Mucosa of rectum (tissue), 2 donors: ENCODE data around the gene GSE1.

Experiments
- H3K27ac ChIP-seq, 2 donors: one replicate each; pipeline ENCODE4 v1.7.0; 2013; ENCODE audit warnings: inconsistent platforms in 2 of 2, low read depth in 2 of 2, low read length in 2 of 2
- H3K27me3 ChIP-seq, 2 donors: one replicate each; pipeline ENCODE4 v1.7.0; 2013; ENCODE audit warnings: low read length in 2 of 2; ENCODE audit not compliant: control insufficient read depth in 2 of 2, insufficient read depth in 2 of 2
- H3K36me3 ChIP-seq, 2 donors: one replicate each; pipeline ENCODE4 v1.7.0; 2013; ENCODE audit warnings: low read length in 2 of 2; ENCODE audit not compliant: control insufficient read depth in 2 of 2, insufficient read depth in 2 of 2
- H3K4me1 ChIP-seq, 2 donors: one replicate each; pipeline ENCODE4 v1.7.0; 2013; ENCODE audit warnings: low read length in 2 of 2, mild to moderate bottlenecking in 1 of 2; ENCODE audit not compliant: control insufficient read depth in 2 of 2, insufficient read depth in 2 of 2
- H3K4me3 ChIP-seq, 2 donors: one replicate each; pipeline ENCODE4 v1.7.0; 2013; ENCODE audit warnings: low read length in 2 of 2
- H3K9ac ChIP-seq, 2 donors: one replicate each; pipeline ENCODE4 v1.7.0; 2013; ENCODE audit warnings: low read length in 2 of 2, low read depth in 1 of 2, mild to moderate bottlenecking in 1 of 2
- H3K9me3 ChIP-seq, 2 donors: one replicate each; pipeline ENCODE4 v1.7.0; 2013; ENCODE audit warnings: low read length in 2 of 2; ENCODE audit not compliant: control insufficient read depth in 2 of 2
- donor health status: healthy.
- donor health status: Normal muscosa, but diverticular disease.

Gene GSE1

DNA sequence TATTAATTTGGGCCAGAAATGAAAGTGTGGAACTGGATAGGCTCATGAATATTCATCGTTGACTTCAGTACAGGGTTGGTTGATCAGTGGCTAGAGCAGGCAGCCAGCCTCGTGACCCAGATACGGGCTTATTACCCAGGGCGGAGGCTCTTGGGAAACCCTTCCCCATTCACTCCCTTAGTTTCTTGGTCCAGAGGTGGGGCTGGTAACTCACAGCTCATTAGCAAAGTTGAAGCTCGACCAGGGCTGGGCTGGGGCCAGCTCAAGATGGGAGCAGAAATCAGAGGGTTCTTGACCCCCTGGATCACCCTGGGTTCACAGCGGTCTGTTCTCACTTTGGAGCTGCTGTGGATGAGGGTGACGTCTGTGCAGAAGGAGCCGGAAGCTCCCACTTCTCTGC is 44.6 kb upstream of the GSE1 start:
- Histone ChIP-seq H3K9me3 (peaks cover 0 to 2% of the 10 kb centered on the region in 2 donors), H3K9ac (peak overlapping the region in 1 of 2 donors; percentile 61), H3K27me3 (no peaks in the 10 kb centered on the region), H3K27ac (peak overlapping the region; percentile 90 to 94), H3K4me3 (peak overlapping the region in 1 of 2 donors; percentile 22), H3K36me3 (no peaks in the 10 kb centered on the region), H3K4me1 (peaks cover 74 to 76% of the 10 kb centered on the region in 2 donors)

DNA sequence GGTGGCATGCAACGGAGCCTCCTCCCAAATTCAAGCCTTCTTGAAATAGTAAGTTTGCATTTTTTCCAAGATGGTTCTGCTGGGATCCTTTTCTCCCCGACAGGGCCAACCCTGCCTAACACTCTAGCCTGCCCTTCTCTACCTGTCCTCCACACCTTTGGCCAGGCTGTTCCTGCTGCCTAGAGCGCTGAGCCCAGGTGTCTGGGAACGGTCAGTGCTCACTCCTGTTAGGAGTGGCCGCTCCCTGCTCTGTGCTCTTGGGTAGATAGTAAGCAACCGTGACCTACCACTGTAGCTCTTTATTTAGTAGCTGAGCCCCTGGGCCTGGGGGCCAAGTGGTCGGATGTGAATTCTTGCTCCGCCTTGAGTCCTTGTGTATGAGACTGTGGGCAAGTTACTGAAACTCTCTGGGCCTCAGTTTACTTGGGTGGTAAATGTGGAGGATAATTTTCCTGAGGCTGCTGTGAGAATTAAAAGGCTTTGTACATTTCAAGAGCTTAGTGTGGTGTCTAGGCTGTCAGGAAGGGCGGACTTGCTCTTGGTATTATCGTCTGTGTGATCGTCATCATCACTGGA is 44.0 kb upstream of the GSE1 start:
- H3K9ac ChIP-seq = peak overlapping the region; percentile 26 to 61
- H3K4me1 ChIP-seq = peaks cover 74 to 76% of the 10 kb centered on the region in 2 donors
- peak overlapping the region; percentile 75 to 94 for H3K27ac ChIP-seq
- no peaks in the 10 kb centered on the region for H3K36me3 ChIP-seq
- H3K27me3 ChIP-seq = no peaks in the 10 kb centered on the region
- H3K4me3 ChIP-seq = peak overlapping the region in 1 of 2 donors; percentile 31
- peaks cover 0 to 2% of the 10 kb centered on the region in 2 donors for H3K9me3 ChIP-seq

DNA sequence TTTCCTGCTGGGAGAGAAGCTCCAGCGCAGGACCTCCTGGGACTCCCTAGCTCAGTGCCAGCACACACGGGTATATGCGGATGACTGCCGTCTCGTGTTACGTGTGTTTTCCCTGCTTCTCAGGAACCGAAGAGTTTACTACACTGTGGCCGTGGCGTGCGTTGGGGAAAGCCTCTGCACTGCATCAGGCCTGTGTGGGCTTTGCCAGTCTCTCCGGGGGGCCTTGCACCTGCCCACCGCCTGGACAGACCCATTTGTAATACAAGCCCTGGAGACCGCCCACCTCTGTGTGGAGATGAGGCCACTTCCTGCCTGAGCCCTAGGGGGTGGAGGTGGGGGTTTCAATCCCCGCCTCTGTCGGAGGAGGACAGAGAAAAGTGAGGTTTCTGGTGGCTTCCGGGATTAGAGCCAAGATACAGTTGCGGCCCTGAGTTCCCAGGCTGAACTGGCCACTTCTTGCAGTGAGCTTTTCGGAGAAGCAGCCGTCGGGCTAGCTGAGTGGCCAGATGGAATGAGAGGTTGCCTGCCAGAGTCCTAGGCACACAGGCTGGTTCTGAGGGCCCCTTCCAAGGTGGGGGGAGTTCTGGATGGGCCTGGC is 43.4 kb upstream of the GSE1 start:
- Histone ChIP-seq H3K9ac (peak overlapping the region; percentile 26 to 61), H3K27ac (peak overlapping the region; percentile 75 to 94), H3K4me3 (peak overlapping the region in 1 of 2 donors; percentile 31), H3K36me3 (no peaks in the 10 kb centered on the region), H3K9me3 (peaks cover 0 to 2% of the 10 kb centered on the region in 2 donors), H3K27me3 (no peaks in the 10 kb centered on the region), H3K4me1 (peaks cover 77% of the 10 kb centered on the region in 2 donors)

DNA sequence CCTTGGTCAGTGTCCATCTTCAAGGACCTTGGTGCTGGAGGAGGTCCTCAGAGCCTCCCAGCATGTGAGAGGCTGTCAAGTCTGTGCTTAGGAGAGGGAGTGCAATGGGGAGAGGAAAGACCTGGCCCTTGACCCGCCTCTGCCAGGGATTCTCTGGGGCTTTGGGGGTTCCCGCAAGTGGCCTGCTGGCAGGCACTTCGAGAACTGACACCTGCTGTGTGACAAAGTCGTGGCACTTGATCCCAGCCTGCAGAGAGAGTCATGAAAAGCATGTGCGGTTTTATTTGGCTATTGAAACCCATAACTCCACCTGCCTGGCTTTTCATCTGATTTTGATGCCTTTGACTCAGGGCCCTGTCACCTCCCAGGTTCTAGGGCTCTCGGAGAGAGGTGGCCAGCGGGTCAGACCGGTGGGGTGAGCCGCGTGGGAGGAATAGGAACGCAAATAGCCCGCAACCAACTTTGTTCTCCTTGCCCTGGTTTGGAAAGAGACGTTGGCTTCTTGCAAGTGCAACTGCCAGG is 42.8 kb upstream of the GSE1 start:
- H3K27me3 ChIP-seq = no peaks in the 10 kb centered on the region
- H3K36me3 ChIP-seq = no peaks in the 10 kb centered on the region
- H3K9me3 ChIP-seq = peaks cover 0 to 2% of the 10 kb centered on the region in 2 donors
- H3K4me1 ChIP-seq = peaks cover 78% of the 10 kb centered on the region in 2 donors
- peak overlapping the region; percentile 33 to 75 for H3K27ac ChIP-seq
- peak overlapping the region in 1 of 2 donors; percentile 40 for H3K4me3 ChIP-seq
- H3K9ac ChIP-seq = peak overlapping the region; percentile 32 to 61

DNA sequence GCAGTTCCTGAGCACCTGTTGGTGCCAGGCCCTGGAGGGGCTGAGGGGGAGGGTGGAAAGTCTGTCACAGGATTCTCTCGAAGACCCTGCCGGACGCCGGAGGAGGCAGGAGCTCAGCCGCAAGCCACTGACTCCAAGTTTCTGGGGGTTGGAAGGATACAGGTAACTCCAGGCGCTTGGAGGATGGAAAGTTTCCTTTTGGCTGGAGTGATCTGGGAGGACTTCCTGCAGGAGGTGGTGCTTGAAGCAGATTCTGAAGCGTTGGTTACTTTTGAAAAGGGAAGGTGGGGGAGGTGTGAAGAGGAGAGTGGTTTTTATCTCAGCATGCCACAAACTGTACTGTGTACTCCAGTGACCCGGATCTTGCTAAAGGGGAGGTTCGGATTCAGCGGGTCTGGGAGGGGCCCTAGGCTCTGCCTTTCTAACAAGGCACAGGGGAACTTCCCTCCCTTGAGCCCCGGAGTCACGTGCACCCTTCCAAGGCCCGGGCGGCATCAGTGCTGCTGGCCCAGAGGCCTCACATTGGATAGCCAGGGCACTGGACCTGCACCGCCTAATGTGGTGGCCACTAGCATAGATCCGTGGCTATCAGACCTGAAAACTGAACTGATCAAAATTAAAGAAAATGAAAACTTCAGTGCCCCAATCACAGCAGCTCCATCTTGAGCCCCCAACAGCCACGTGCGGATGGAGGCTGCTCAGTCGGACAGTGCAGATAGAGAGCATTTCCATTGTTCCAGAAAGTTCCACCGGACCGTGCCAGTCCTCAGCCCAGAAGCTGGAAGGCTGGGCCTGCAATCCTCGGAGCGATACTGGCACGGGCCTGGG is 42.2 kb upstream of the GSE1 start:
- Histone ChIP-seq H3K4me3 (no peak overlapping the region), H3K36me3 (no peaks in the 10 kb centered on the region), H3K27ac (peak overlapping the region in 1 of 2 donors; percentile 75), H3K4me1 (peaks cover 78 to 80% of the 10 kb centered on the region in 2 donors), H3K9me3 (peaks cover 0 to 2% of the 10 kb centered on the region in 2 donors), H3K27me3 (no peaks in the 10 kb centered on the region), H3K9ac (peak overlapping the region in 1 of 2 donors; percentile 32)

DNA sequence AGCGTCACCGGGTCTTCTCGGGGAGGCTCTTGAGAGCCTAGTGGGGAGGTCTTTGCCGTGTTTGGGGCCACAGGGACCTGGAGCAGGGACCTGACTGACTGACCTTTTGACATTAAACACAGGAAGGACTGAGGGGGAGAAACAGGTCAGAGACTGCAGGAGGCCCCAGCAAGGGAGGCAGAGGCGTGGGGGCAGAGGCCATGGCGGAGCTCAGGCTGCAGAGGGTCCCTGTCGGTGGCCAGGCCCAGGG is 41.6 kb upstream of the GSE1 start:
- Histone ChIP-seq H3K27ac (peak overlapping the region; percentile 4 to 61), H3K27me3 (no peaks in the 10 kb centered on the region), H3K4me3 (no peak overlapping the region), H3K36me3 (no peaks in the 10 kb centered on the region), H3K4me1 (peaks cover 75 to 79% of the 10 kb centered on the region in 2 donors), H3K9me3 (peaks cover 0 to 2% of the 10 kb centered on the region in 2 donors), H3K9ac (peak overlapping the region in 1 of 2 donors; percentile 14)

DNA sequence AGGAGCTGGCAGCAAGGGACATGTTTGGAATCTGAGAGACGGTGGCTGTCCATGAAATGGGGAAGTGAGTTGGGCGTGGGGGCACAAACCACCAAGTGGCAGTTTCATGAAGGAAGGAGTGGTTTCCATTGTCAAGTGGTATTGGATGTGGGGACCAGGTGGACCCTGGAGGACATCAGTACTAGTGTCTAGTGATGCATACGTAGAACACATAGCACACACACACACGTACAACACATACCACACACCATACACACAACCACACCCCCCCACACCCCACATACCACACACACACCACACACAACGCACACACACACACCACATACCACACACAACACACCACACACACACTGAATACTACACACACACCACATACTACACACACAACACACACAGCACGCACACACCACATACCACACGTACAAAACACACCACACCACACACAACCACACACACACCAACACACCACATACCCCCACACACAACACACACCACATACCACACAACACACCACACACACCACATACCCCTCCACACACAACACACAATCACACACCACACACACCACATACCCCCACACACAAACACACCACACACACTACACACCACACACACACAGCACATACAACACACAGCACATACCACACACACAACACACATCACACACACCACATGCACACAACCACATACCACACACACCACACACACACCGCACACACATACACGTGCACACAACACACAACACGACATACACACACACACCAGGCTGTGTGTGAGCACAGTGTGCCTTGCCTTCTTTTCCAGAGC is 41.1 kb upstream of the GSE1 start:
- Histone ChIP-seq H3K27ac (peak overlapping the region; percentile 4 to 61), H3K36me3 (no peaks in the 10 kb centered on the region), H3K4me3 (no peak overlapping the region), H3K27me3 (no peaks in the 10 kb centered on the region), H3K4me1 (peaks cover 75 to 81% of the 10 kb centered on the region in 2 donors), H3K9ac (no peak overlapping the region), H3K9me3 (peaks cover 0 to 2% of the 10 kb centered on the region in 2 donors)

DNA sequence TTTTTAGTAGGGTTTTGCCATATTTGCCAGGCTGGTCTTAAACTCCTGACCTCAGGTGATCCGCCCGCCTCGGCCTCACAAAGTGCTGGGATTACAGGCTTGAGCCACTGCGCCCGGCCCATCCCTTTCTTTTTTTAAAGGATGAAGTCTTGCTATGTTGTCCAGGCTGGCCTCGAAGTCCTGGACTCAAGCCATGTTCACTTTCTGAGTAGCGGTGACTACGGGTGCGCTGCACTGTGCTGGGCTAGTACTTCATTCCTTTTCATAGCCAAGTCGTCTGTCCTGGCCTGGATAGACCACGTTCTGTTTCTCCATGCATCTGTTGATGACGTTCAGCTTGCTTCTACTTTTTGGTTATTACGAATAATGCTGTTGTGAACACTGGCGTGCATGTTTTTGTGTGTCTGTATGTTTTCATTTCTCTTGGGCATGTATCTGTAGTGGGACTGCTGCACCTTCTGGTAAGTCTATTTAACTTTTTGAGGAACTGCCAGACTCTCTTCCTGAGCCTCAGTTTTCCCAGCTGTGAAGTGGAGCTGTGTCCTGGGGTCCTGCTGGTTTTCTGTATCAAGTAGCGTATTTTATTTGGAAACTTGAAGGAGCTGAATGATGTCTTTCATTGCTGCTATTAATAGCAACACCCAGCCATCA is 40.0 kb upstream of the GSE1 start:
- Histone ChIP-seq H3K27me3 (no peaks in the 10 kb centered on the region), H3K9me3 (peaks cover 0 to 2% of the 10 kb centered on the region in 2 donors), H3K9ac (peak overlapping the region in 1 of 2 donors; percentile 18), H3K4me1 (peaks cover 71 to 79% of the 10 kb centered on the region in 2 donors), H3K36me3 (no peaks in the 10 kb centered on the region), H3K4me3 (no peak overlapping the region), H3K27ac (peak overlapping the region in 1 of 2 donors; percentile 58)
